ENCODE results near the gene CCDC9.

Gene CCDC9

GRCh38 chr19:47319923-47320871 lies 63.9 kb downstream of the CCDC9 start:
- TF ChIP-seq TEAD4 (IDR thresholded peaks at IDR 0.05) = no peak
- TF ChIP-seq TAF1 (IDR thresholded peaks at IDR 0.05; ENCODE audit: low read depth) = no peak
- TF ChIP-seq CREB1 (IDR thresholded peaks at IDR 0.05; ENCODE audit: low read depth) = no peak
- no peak for TF ChIP-seq NFIC (IDR thresholded peaks at IDR 0.05)
- no peak for TF ChIP-seq MAX (IDR thresholded peaks at IDR 0.05)
- TF ChIP-seq USF1 (IDR thresholded peaks at IDR 0.05) = no peak
- no peak for TF ChIP-seq CEBPB (IDR thresholded peaks at IDR 0.05)
- no peak for TF ChIP-seq TCF12 (IDR thresholded peaks at IDR 0.05; ENCODE audit: low read depth)
- TF ChIP-seq REST (IDR thresholded peaks at IDR 0.05; ENCODE audit: low read depth) = no peak
- TF ChIP-seq FOXM1 (IDR thresholded peaks at IDR 0.05; ENCODE audit: borderline replicate concordance, low read depth) = no peak
- no peak for TF ChIP-seq EP300 (IDR thresholded peaks at IDR 0.05; ENCODE audit: borderline replicate concordance)
